Activated CD8-positive, alpha-beta T cell treated with anti-CD3 and anti-CD28 coated beads for 36 hours (primary cell): ENCODE results near the gene BCKDHB. TPM values are rescaled to one million over a fixed set of nuclear protein-coding genes. Genes with fewer than 3 reads are reported as not detected.

Experiments
- ATAC-seq: fragments of 200-7000 bp; cut with Tn5 transposase; one replicate; pipeline ENCODE4 v1.10.0; 2021; ENCODE audit warnings: mild to moderate bottlenecking, moderate library complexity
- CTCF ChIA-PET: fragments of 350-600 bp; sonication (Branson Sonifier 250); formaldehyde crosslinking; loops from one replicate; lab custom pipeline; 2021; ENCODE audit warnings: antibody characterized with exemption; lab: Charles Lee
- POLR2A ChIA-PET: fragments of 350-600 bp; sonication (Branson Sonifier 250); formaldehyde crosslinking; loops from one replicate; lab custom pipeline; 2021; ENCODE audit warnings: antibody characterized with exemption; lab: Charles Lee
- DNase-seq: peaks from one replicate; pipeline ENCODE4 v3.0.0-alpha.2; 2020
- H3K27ac Mint-ChIP-seq: one replicate; pipeline ENCODE4 v1.8.0; 2021; ENCODE audit warnings: mild to moderate bottlenecking, mixed read lengths
- H3K27me3 Mint-ChIP-seq: one replicate; pipeline ENCODE4 v1.8.0; 2021; ENCODE audit warnings: mixed read lengths
- H3K36me3 Mint-ChIP-seq: one replicate; pipeline ENCODE4 v1.8.0; 2021; ENCODE audit warnings: low read depth, mixed read lengths
- H3K4me1 Mint-ChIP-seq: one replicate; pipeline ENCODE4 v1.8.0; 2021; ENCODE audit warnings: low read depth, mixed read lengths
- H3K4me3 Mint-ChIP-seq: one replicate; pipeline ENCODE4 v1.8.0; 2021; ENCODE audit warnings: mild to moderate bottlenecking, moderate library complexity, mixed read lengths
- H3K9me3 Mint-ChIP-seq: one replicate; pipeline ENCODE4 v1.8.0; 2021; ENCODE audit warnings: mixed read lengths
- CTCF ChIP-seq: fragments of 200-600 bp; IDR thresholded peaks from one replicate; pipeline ENCODE4 v1.8.0; 2022; ENCODE audit warnings: antibody characterized with exemption, mild to moderate bottlenecking
- intact Hi-C: fragments of 100-400 bp; cut with micrococcal nuclease; formaldehyde crosslinking; loops from one replicate; pipeline ENCODE4 v1.10.0; 2022
- total RNA-seq, 2 experiments: library from RNA; stranded (reverse); gene quantifications; one replicate each; pipeline ENCODE4 v1.2.3, GENCODE V29; 2021

Gene BCKDHB
- total RNA-seq, 2 experiments from 2014 or later, result 17.8 to 19.3 TPM

DNA sequence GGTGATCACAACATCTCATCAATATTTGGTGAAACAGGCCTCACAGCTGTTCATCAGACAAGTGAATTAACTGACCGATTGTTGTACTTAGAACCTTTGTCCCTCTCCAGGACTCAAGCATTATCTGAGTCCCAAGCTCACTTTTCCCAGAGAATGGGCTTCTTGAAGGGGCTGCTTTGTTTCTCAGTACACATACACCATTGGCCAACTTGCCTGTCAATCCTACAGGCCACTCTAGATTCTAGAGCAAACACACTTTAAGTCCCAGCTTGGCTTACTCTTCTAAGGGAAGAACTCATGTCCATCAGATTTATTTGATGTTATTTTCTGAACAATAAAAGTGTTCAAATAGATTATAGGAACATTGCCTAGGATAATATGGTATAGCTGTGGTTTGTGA is 249.5 kb downstream of the BCKDHB start:
- intact Hi-C loops, result no loop called here
- Mint-ChIP-seq H3K27me3 (no peaks in the 10 kb centered on the region), H3K4me1 (no peaks in the 10 kb centered on the region), H3K9me3 (no peaks in the 10 kb centered on the region), H3K4me3 (no peak overlapping the region), H3K27ac (no peak overlapping the region), H3K36me3 (peaks cover 10% of the 10 kb centered on the region)
- POLR2A ChIA-PET, result no interaction called here
- ATAC-seq (no peak), DNase-seq (no peak)
- CTCF ChIA-PET, result no interaction called here
- TF ChIP-seq CTCF, result no peak

- ATAC-seq, result no peak
- H3K4me1 Mint-ChIP-seq, result no peaks in the 10 kb centered on the region
- DNase-seq, result no peak
- POLR2A ChIA-PET, result no interaction called here
- intact Hi-C loops, result no loop called here
- no peaks in the 10 kb centered on the region for H3K27me3 Mint-ChIP-seq
- no peak for TF ChIP-seq CTCF
- H3K27ac Mint-ChIP-seq, result no peak overlapping the region
- no peak overlapping the region for H3K4me3 Mint-ChIP-seq
- CTCF ChIA-PET, result no interaction called here
- H3K36me3 Mint-ChIP-seq, result peaks cover 10% of the 10 kb centered on the region
- no peaks in the 10 kb centered on the region for H3K9me3 Mint-ChIP-seq
Measured at GRCh38 chr6:80356545-80356944, 250.1 kb downstream of the BCKDHB start.

DNA sequence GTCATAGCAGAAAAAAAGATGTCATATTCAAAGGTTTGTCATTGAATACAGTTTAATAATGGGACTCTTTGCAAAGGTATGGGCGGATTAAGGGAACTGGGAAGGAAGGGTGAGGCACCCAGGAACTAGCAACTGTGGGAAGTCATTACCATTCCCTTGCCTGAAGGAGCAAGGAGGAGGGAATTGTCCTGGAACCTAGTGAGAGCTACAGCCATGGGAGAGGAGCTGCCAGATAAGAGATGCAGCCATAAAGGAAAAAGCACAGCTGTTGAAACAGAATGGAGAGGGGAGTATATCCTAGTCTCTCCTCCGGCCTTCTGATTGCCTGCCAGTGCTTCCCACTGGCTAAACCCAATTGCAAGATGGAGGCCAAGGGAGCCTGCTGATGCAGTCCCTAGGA is 250.6 kb downstream of the BCKDHB start:
- Mint-ChIP-seq H3K9me3 (no peaks in the 10 kb centered on the region), H3K36me3 (peaks cover 10% of the 10 kb centered on the region), H3K4me1 (no peaks in the 10 kb centered on the region), H3K4me3 (no peak overlapping the region), H3K27me3 (no peaks in the 10 kb centered on the region), H3K27ac (no peak overlapping the region)
- ATAC-seq, result no peak
- POLR2A ChIA-PET, result no interaction called here
- CTCF ChIA-PET, result interaction anchor here (1.0 kb wide), 1 partner anchor 36 kb away, joined by 3 read pairs; no protein-coding TSS in a partner anchor
- intact Hi-C loops, result no loop called here
- no peak for DNase-seq
- no peak for TF ChIP-seq CTCF

DNA sequence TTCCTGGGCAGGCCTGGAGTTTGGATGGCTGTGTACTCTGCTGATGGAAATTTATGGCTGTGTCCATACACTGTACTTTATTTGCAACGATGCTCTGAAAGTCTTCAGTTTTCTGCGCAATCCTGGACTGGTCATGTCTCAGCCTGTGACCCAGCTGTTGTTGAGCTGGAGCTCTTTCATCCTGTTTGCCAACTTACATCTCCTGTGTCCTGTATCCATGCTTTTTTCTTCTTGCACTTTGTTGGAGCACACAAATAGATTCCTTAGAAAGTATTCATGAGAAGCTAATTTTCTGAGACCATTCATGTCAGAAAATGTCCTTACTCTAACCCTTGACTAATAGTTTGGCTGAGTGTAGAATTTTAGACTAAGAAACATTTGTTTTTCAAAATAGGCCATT is 251.2 kb downstream of the BCKDHB start:
- ChIA-PET CTCF (interaction anchor here (1.0 kb wide), 1 partner anchor 36 kb away, joined by 3 read pairs; no protein-coding TSS in a partner anchor), POLR2A (no interaction called here)
- no peaks in the 10 kb centered on the region for H3K27me3 Mint-ChIP-seq
- ATAC-seq (no peak), DNase-seq (no peak)
- no peak overlapping the region for H3K4me3 Mint-ChIP-seq
- intact Hi-C loops, result no loop called here
- peaks cover 10% of the 10 kb centered on the region for H3K36me3 Mint-ChIP-seq
- TF ChIP-seq CTCF, result no peak
- H3K9me3 Mint-ChIP-seq, result no peaks in the 10 kb centered on the region
- no peak overlapping the region for H3K27ac Mint-ChIP-seq
- no peaks in the 10 kb centered on the region for H3K4me1 Mint-ChIP-seq

GRCh38 chr6:80363501-80364122 is 257.1 kb downstream of the BCKDHB start:
- H3K9me3 Mint-ChIP-seq, result no peaks in the 10 kb centered on the region
- ChIA-PET CTCF (no interaction called here), POLR2A (no interaction called here)
- no peak for ATAC-seq
- no peaks in the 10 kb centered on the region for H3K4me1 Mint-ChIP-seq
- DNase-seq, result no peak
- intact Hi-C loops, result no loop called here
- H3K27ac Mint-ChIP-seq, result no peak overlapping the region
- no peaks in the 10 kb centered on the region for H3K36me3 Mint-ChIP-seq
- no peak overlapping the region for H3K4me3 Mint-ChIP-seq
- H3K27me3 Mint-ChIP-seq, result no peaks in the 10 kb centered on the region
- no peak for TF ChIP-seq CTCF
